NCI-H2227 (cell line): Measurements from ENCODE around the gene CEACAM16.
"Not testable (repeated sequence)": the region's sequence is repeated elsewhere in the genome, so short reads cannot be mapped to it uniquely, and the experiment has no call there.

Source experiments
- DNase-seq: peaks from one replicate; lab custom pipeline; 2025; ENCODE audit not compliant: unreplicated experiment; lab: John Stamatoyannopoulos, UW

CEACAM16 gene

DNA sequence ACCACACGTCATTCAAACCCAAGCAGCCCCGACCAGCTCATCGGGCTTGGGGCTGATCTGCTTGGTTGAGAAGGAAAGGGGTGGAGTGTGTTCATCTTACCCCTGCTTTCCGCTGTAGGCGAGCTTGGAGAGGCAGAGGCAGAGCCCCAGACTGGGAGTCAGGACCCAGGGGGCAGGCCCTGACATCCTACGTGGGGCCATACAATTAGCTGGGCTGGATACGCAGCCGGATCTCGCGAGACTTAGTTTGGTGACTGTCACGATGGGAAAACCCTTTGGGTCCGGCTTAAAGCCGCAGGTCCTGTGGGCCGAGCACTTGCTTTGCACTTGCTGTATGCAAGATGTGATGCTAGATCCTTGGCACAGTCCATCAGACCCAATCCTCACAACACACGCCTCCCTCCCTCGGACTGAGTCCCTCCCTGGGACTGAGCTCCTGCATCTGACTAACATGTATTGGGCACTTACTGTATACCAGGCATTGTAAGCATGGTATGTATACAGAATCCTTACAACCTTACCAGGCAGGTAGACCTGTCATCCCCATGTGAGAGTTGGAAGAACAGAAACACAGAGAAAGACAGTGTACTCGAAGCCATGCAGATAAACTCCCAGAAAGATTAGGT, 3.7 kb downstream of the CEACAM16 start:
- DNase-seq, result no peak

DNA sequence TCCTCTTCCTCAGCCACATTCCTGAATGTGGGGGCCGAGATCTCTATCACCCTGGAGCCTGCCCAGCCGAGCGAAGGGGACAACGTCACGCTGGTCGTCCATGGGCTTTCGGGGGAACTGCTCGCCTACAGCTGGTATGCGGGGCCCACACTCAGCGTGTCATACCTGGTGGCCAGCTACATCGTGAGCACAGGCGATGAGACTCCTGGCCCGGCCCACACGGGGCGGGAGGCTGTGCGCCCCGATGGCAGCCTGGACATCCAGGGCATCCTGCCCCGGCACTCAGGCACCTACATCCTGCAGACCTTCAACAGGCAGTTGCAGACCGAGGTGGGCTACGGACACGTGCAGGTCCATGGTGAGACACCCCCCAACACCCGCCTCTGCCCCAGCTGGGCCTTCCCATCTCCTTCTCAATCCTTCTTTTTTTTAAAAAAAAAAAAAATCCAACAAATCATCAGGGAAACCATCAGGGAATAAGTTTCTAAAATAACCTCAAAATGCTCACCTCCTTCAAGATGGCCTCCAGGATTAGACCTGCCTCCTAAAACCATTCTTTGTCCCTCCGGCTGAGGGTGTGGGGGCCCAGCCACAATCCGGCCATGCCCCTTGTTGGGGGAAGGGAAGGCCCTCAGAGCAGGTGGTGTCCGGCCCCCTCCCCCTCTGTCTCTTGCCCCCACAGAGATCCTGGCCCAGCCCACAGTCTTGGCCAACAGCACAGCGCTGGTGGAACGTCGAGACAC, 4.6 kb downstream of the CEACAM16 start:
- no peak for DNase-seq

DNA sequence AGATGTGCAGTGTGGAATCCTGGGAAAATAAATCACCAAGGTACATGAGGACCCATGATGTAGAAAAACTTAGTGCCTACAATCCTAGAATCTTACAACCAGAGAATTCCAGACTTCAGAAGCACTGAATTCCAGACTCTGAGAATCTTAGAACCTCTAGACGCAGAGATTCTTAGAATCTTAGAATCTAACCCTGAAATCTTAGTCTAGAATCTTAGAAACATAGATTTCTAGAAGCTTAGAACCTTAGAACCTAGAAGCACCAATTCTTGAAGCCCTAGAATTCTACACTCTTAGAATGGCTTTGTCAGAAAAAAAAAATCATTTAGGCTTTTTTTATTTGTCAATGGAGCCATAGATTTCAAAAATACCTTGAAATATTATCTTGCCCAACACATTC, 6.0 kb downstream of the CEACAM16 start:
- DNase-seq, result no peak

DNA sequence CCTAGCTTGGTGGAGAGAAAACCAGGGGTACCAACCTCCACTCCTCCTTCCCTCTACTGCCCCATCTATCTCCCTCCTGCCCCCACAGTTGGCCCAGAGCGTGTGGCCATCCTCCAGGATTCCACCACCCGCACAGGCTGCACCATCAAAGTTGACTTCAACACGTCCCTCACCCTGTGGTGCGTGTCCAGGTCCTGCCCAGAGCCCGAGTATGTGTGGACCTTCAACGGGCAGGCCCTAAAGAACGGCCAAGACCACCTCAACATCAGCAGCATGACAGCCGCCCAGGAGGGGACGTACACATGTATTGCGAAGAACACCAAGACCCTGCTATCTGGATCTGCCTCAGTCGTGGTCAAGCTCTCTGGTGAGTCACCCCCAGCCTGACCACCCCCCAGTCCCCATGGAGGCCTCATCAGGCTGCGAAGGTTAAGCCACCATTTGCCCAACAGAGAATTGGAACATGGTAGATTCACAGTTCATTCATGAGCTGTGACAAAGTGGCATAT, 6.6 kb downstream of the CEACAM16 start:
- no peak for DNase-seq

DNA sequence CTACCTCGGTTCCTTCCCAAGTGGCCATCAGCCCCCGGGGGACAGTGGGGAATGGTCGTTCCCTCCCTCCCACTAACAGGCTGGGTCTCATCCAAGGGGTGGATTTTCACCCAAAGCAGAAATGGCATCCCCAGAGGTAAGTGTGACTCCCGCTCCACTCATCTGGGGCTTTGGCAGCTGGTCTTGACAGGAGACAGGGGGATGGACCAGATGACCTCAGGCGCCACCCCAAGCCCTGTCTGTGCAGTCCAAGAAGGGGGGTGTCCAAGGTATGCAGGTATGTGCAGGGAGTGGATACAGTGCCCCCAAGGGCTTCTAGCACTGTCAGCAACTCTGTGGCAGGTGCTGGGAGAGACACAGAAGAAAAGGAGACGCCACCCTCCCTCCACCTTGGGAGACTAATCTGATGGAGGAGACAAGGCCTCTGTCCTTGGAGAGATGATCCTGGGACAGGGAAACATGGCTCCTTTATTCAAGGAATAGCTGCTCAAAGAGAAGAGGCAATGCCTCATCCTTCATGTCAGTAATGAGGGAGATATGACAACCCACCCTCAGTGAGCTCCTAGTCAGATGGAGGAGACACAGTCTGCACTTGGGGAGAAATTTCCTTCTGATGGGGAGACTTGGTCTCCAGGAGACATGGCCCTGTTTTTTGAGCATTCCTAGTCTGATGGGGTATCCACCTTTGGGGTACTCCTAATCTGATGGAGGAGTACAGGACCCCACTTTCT, 7.7 kb downstream of the CEACAM16 start:
- DNase-seq, result no peak

DNA sequence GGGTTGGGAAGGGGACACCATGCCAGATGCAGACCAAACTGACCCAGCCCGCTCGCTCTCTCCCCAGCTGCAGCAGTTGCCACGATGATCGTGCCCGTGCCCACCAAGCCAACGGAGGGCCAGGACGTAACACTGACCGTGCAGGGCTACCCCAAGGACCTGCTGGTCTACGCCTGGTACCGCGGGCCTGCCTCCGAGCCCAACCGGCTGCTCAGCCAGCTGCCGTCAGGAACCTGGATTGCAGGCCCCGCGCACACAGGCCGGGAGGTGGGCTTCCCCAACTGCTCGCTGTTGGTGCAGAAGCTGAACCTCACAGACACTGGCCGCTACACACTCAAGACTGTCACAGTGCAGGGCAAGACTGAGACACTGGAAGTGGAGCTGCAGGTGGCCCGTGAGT, 8.8 kb downstream of the CEACAM16 start:
- no peak for DNase-seq

DNA sequence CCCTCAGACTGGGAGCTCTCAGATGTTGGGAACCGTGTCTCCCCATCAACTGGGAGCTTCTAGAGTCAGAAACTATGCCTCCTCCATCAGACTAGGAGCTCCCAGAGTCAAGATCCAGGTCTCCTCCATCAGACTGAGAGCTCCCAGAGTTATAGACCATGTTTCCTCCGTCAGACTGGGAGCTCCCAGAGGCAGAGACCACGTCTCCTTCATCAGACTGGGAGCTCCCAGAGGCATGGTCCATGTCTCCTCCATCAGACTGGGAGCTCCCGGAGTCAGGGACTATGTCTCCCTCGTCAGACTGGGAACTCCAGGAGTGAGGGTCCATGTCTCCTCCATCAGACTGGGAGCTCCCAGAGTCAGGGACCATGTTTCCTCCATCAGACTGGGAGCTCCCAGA, 10.0 kb downstream of the CEACAM16 start:
- no peak for DNase-seq

DNA sequence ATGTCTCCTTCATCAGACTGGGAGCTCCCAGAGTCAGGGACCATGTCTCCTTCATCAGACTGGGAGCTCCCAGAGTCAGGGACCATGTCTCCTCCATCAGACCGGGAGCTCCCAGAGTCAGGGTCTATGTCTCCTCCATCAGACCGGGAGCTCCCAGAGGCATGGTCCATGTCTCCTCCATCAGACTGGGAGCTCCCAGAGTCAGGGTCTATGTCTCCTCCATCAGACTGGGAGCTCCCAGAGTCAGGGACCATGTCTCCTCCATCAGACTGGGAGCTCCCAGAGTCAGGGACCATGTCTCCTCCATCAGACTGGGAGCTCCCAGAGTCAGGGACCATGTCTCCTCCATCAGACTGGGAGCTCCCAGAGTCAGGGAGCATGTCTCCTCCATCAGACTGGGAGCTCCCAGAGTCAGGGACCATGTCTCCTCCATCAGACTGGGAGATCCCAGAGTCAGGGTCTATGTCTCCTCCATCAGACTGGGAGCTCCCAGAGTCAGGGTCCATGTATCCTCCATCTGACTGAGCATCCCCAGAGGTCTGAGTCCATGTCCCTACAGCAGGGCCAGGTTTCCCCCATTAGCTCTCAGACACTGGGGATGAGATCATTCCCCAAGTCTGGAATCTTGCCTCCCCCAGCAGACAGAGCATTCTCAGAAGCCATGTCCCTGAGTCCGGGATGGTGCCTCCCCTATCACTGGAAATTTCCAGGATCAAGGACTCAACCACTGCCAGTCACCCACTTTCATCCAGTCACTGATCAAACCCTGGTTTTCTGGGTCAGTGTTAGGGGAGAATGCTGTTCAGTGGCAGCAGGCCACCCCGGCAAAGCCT, 10.7 kb downstream of the CEACAM16 start:
- DNase-seq, result not testable (repeated sequence)

DNA sequence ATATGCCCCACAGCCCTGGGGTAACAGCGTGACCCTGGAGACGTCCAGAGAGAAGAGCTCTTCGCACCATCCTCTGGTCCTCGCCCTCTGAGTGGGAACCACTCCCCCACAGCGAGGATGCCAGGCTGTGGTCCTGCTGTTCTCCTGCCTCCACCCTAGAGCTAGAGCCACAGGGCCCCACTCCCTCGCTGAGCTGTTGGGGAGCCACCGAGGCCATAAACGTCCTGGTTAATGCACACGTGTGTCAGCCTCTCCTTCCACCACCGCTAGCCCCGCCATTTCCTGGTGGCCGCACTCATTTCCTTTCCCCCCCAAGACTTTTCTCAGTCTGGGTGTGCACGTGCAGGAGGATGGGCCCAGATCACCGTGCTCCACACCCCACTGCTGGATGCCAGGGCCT, 11.5 kb downstream of the CEACAM16 start:
- DNase-seq, result no peak

DNA sequence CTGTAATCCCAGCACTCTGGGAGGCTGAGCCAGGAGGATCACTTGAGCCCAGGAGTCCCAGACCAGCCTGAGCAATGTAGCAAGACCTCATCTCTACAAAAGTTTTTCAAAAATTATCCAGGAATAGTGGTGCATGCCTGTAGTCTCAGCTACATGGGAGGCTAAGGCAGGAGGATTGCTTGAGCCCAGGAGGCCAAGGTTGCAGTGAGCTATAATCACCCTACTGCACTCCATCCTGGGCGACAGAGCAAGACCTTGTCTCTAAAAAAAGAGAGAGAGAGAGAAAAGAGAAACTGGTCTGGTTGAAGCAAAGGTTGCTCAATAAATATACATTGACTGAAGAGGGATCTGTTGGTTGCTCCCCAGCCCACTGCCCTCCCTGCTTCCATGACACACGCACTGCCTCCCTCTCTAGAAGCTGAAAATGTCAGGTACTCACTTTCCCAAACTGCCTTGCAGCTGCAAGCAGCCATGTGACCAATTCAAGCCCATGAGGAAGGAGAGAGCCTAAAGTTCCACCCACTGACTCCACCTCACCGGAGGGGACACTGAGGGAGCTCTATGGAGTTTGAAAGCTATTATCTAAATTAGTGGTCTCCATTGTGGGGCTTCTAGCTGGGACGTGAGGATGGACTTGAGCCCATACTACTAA, 14.0 kb downstream of the CEACAM16 start:
- peak; percentile 7 for DNase-seq

DNA sequence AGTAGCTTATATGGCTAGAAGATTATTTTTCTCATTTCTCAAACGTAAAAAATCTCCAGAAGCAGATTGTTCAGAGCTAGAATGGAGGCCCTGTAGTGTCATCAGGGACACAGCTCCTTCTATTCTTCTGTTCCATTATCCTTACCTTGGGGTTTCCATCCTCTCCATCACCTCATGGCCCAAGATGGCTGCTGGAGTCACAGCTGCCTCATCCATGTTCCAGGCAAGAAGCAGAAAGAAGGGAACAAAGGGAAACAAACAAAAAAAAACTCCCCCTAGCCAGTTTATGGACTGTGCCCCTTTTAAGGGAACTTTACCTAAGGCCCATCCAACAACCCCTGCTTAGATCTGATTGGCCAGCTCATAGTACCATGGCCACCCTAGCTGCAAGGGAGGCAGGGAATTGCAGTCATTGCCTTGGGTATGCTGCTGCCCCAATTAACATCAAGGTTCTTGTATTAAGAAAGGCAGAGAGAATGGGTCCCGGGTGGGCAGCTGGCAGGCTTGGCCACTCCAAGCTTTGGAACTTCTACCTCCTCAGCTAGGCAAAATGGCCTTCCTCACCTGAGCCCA, 15.7 kb downstream of the CEACAM16 start:
- DNase-seq, result no peak

DNA sequence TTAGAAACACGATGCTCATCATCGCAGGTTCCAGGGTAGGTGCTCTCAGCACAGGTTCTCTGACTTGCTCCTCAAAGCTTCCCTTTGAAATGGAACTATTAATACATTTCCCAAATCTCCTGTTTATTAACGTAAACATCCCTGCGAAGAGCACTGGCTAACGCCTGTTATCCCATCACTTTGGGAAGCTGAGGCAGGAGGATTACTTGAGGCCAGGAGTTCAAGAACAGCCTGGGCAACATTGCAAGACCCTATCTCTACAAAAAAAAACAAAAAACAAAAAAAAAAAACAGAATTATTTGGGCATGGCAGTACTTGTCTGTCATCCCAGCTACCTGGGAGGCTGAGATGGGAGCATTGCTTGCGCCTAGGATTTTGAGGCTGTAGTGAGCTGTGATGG, 18.7 kb downstream of the CEACAM16 start:
- DNase-seq, result no peak

DNA sequence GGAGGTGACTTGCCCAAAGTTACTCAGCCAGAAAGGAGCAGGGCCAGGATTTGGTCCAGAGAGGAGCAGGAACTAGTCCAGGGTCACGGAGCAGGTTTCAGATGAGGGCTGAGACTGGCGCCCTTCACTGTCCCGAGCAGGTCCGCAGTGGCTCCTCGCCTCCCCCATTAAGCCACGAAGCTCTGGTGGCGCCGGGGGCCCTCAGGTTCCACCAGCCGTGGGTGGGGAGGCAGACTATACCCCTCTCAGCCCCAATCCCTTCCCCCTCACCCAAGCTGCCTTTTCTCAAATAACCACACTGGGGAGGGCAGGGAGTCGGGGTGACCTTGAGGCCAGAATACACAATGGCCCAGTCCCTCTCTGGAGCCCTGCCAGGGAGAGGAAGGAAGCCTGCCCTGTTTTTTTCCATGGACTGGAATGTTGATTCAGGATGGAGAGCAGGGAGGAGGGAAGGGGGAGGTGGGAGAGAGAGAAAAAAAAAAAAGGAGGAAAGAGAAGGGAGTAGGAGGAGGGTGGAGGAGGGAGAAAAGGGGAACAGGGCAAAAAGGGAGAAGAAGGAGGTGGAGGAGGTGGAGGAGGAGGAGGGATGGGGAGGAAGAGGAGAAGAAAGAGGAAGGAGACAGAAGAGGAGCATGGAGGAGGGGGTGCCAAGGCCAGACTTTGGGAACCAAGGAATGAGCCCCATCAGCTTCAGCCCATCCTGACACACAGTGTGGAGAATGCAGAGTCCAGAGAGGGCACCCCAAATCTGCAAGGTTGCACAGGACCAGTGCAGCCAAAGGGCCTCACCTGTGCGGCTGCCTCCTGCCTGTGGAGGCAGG, 19.7 kb downstream of the CEACAM16 start:
- peak; percentile 30 for DNase-seq

DNA sequence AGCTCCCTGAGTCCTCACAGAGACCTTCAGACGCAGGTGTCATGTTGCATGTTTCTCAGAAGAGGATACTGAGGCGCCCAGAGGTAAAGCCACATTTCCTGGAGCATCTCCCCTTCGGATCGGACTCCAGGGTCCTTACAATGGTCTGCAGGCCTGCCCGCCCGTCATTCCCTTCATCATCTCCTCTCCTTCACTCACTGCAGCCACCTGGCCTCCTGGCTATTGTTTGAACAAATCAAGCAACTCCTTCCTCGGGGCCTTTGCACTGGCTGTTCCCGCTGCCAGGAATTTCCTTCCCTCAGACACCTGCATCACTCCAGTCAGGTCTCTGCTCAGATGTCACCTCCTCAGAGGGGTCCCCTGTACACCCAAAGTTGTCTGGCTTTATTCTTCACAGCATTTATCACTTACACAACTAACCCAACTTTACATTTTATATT, 20.3 kb downstream of the CEACAM16 start:
- no peak for DNase-seq

DNA sequence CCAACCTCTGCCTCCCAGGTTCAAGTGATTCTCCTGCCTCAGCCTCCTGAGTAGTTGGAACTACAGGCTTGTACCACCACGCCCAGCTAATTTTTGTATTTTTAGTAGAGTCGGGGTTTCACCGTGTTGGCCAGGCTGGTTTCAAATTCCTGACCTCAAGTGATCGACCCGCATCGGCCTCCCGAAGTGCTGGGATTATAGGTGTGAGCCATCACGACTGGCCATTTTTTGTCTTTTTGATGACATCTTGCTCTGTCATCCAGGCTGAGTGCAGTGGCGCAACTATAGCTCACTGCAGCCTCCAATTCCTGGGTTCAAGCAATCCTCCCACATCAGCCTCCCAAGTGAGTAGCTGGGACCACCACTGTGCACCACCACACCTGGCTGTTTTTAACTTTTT, 21.4 kb downstream of the CEACAM16 start:
- DNase-seq, result not testable (repeated sequence)

DNA sequence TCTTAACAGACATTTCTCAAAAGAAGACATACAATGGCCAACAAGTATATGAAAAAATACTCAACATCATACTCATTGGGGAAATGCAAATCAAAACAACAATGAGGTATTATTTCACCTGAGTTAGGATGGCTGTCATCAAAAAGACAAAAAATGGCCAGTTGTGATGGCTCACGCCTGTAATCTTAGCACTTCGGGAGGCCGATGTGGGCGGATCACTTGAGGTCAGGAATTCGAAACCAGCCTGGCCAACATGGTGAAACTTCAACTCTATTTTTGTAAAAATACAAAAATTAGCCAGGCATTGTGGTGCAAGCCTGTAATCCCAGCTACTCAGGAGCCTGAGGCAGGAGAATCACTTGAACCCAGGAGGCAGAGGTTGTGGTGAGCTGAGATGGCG, 22.0 kb downstream of the CEACAM16 start:
- DNase-seq, result no peak

DNA sequence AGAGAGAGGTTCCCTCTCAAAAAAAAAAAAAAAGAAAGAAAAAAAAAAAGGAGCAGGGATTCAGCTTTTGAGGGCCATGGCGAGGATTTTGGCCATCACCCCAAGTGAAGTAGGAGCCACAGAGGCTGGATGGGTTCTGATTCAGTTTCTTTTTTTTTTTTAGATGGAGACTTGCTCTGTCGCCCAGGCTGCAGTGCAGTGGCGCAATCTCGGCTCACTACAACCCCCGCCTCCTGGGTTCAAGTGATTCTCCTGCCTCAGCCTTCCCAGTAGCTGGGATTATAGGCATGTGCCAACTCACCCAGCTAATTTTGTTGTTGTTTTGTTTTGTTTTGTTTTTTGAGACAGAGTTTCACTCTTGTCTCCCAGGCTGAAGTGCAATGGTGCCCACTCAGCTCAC, 22.4 kb downstream of the CEACAM16 start:
- DNase-seq, result not testable (repeated sequence)

DNA sequence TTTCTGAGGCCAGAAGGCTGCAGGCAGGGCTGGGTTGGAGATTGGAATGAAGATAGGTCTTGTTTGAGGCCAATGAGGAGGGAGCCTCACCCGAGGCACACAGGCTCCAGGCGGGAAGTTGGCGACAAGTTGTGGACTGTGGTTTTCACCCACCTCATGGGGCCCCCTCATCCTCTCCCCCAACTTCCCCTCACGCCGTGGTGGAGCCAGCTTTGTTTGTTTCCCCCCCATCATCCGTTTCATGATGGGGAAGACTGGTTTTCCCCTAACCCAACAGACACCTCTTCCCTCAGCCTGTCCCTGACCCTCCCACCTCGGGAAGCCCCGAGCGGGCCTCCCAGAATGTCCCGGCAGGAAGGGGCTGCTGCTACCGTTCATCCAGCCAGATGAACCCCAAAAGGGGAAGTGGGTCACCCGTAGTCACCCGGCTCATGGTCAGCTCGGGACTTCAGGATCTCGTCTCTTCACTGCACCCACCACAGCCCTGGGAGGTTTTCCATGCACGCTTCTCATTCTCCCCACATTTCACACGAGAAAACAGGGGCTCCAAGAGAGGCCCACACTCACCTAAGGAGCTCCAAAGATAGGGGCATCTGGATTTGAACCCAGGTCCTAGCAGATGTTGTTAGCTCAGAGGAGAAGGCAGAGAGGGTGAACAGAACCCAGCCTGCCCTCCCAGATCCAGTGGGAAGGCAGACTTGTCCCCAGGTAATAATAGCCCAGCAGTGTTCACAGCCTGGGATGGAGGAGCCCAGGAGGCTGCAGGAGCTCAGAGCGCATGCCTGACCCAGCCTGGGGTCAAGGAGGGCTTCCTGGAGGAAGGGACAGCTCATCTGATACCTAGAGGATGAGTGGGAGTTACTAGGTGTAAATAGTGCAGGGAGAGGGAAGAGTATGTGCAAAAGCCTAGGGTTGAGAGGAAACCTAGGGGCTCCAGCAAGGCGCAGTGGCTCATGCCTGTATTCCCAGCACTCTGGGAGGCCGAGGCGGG, 23.5 kb downstream of the CEACAM16 start:
- DNase-seq, result no peak
